ENCODE data around the gene NTSR1. TPM values are rescaled to one million over a fixed set of nuclear protein-coding genes. Genes with fewer than 3 reads are reported as not detected.

NTSR1 gene
- total RNA-seq, 1 experiment from 2014 or later, result 0.02 TPM

DNA sequence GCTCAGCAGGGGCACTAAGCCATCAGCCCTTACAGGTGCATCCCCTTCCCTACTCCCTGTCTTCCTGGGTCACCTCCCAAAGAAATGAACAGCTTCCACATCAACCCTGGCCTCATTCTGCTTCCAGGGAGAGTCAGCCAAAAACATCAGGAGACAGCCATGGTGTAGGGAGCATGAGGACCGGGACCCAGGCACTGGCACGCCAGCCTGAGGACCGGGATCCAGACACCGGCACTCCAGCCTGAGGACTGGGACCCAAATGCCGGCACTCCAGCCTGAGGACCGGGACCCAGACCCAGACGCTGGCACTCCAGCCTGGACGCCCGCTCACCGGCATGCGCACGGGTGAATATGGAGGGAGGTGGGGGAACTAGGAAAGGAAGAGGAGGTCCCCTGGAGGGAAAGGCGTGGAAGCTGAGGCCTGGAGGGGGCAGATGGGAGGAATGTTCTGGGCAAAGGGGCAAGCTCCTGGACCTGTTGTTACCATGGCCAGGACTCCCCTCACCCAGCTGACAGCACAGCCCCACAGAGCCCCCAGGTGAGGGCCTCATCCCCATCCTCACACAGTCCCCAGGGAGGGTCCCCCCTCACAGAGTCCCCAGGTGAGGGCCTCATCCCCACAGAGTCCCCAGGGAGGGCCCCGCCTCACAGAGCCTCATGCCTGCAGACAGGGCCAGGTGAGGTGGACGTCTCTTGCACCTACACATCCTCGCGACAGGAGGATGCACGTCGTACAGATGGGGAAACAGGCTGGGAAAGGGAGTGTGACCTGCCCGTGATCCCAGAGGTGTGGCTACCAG lies 61.7 kb downstream of the NTSR1 start:
- Histone ChIP-seq H3K27ac (no peak overlapping the region), H3K4me3 (no peak overlapping the region), H3K27me3 (peaks cover 43% of the 10 kb centered on the region), H3K9me3 (replicated peaks) (no peaks in the 10 kb centered on the region), H3K36me3 (no peaks in the 10 kb centered on the region), H3K4me1 (peaks cover 23% of the 10 kb centered on the region)
- no peak for DNase-seq

DNA sequence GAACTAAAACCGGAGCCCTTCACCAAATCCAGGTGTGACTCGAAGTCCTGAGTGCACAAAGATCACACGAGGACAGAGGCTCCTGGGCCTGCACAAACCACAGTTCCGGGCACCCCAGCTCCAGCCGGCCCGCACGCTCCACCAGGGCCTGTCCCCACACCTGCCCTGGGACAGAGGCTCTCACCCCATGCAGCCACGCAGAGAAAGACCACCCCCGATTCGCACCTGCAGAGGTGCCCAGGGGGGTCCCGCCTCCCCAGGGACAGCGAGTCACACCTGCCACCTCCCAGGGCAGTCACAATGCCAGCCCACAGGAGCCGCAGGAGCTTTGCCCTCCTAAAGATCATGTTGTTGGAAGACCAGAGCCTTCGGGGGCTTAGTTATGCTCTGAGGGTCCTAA lies 62.3 kb downstream of the NTSR1 start:
- peaks cover 43% of the 10 kb centered on the region for H3K27me3 ChIP-seq
- H3K9me3 ChIP-seq (replicated peaks), result no peaks in the 10 kb centered on the region
- DNase-seq, result no peak
- peaks cover 23% of the 10 kb centered on the region for H3K4me1 ChIP-seq
- no peak overlapping the region for H3K4me3 ChIP-seq
- no peaks in the 10 kb centered on the region for H3K36me3 ChIP-seq
- H3K27ac ChIP-seq, result no peak overlapping the region

DNA sequence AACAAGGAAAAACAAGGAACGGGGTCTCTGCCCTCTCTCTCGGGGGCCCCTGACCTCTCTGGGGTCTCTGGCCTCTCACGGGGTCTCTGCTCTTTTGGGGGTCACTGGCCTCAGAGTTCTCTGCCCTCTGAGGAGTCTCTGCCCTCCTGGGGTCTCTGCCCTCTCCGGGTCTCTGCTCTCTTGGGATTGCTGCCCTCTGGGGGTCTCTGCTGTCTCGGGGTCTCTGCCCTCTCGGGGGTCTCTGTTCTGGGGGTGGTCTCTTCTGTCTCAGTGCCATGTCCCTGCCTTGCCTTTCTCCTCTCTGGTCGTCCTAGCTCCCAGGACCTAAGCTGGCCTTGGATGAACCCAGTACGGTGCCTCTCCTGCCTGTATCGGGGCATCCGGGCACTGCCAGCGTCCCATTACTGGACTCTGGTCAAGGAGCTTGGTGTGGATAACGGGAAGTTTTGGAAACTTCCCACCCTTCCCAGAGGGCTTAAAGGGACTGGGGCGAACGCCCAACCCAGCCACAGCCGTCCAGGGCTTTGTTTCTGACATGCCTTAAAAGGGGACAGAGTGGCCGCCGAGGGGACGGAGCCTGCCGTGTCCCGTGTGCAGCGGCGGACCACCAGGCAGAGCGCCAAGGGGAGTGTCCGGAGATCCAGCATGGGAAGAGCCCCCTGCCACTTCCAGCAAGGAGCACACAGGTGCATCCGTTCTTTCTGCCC lies 62.9 kb downstream of the NTSR1 start:
- no peaks in the 10 kb centered on the region for H3K36me3 ChIP-seq
- H3K4me1 ChIP-seq, result peaks cover 23% of the 10 kb centered on the region
- peaks cover 43% of the 10 kb centered on the region for H3K27me3 ChIP-seq
- no peak overlapping the region for H3K27ac ChIP-seq
- H3K9me3 ChIP-seq (replicated peaks), result no peaks in the 10 kb centered on the region
- H3K4me3 ChIP-seq, result no peak overlapping the region
- DNase-seq, result no peak

DNA sequence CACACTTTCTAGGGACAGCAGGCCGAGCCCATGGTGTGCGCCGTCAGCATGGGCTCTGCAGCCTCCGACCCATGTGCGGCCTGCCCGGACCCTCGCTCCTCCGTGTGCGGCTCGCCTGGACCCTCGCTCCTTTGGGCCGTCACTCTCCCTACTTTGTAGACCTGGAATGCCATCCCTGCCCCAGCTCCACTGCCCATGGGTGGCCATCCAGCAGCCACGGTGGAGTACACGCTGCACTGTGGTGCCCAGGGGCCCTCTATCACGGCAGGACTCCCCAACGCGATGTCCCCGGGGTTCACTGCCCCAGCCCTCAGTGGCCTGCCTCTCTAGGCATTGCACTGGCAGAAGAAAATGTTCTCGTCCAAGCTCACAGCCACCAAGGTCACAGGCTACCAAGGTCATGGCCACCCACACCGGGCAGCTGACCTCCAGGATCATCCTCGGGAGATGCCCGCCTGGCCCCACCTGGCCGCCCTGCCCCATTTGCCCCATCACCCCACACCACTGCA lies 63.5 kb downstream of the NTSR1 start:
- Histone ChIP-seq H3K4me1 (peaks cover 25% of the 10 kb centered on the region), H3K27ac (no peak overlapping the region), H3K36me3 (no peaks in the 10 kb centered on the region), H3K9me3 (replicated peaks) (no peaks in the 10 kb centered on the region), H3K4me3 (peak overlapping the region; percentile 8; the same call in 1 of the 2 replicates), H3K27me3 (peaks cover 43% of the 10 kb centered on the region)
- no peak for DNase-seq

DNA sequence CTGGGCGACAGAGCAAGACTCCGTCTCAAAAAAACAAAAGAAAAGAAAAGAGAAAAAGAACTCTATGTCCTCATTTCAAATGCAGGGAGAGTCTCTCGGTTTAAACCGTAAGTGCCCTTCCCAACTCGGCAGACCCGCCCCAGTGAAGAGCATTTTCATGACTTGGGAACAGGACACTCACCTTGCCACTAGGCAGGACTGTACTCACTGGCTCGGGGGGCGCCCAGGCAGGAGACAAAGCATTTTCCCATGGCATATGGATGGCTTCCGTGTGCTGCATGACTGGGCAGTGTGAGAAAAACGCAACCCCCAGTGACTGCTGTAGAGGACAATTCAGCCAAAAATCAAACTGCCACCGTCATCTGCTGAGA lies 64.0 kb downstream of the NTSR1 start:
- H3K27ac ChIP-seq, result peak overlapping the region; percentile 1; the same call in 1 of the 2 replicates
- no peaks in the 10 kb centered on the region for H3K36me3 ChIP-seq
- no peaks in the 10 kb centered on the region for H3K9me3 ChIP-seq (replicated peaks)
- H3K4me1 ChIP-seq, result peaks cover 30% of the 10 kb centered on the region
- H3K4me3 ChIP-seq, result peak overlapping the region; percentile 8
- peaks cover 43% of the 10 kb centered on the region for H3K27me3 ChIP-seq
- DNase-seq, result no peak

DNA sequence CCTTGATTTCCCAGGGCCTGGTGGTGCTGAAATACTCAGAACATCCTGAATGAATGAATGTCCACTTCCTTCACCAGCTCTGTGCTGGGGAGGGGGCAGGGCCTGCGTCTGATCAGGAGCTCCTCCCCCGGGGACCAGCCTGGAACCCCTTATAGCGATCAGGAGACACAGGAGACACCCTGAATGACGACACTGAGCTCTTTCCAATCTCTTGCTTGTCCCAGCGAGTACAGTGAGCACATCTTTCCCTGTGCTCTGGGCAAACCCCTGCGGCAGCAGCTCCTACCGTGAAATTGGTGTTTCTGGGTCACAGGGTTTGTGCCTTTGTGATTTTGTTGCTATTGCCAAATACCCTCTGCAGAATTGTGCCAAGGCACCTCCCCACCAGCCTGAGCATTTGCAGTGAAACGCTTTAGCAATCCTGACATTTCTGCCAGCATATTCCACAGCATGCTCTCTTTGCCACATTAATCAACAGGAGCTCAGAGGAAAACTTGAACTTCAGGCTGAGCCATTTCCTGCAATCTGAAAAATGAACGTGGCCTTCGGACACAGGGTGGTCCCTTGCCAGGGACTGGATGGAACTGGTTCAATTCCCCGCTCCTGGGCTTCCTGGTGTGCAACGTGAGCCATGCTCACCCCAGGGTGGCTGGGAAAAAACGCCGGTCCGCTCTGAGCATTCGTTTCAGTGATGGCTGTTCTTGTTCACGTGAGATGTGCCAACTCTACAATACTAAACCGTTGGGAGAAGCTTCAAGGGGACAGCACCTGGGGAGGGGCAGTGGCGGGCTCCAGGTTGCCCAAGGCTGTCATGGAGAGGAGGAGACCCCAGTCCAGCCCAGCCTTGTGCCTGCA lies 64.6 kb downstream of the NTSR1 start:
- Histone ChIP-seq H3K4me3 (peak overlapping the region; percentile 8), H3K9me3 (replicated peaks) (no peaks in the 10 kb centered on the region), H3K36me3 (no peaks in the 10 kb centered on the region), H3K27me3 (peaks cover 43% of the 10 kb centered on the region), H3K4me1 (peaks cover 30% of the 10 kb centered on the region), H3K27ac (peak overlapping the region; percentile 3; the same call in 1 of the 2 replicates)
- DNase-seq, result peak; percentile 72 to 82

DNA sequence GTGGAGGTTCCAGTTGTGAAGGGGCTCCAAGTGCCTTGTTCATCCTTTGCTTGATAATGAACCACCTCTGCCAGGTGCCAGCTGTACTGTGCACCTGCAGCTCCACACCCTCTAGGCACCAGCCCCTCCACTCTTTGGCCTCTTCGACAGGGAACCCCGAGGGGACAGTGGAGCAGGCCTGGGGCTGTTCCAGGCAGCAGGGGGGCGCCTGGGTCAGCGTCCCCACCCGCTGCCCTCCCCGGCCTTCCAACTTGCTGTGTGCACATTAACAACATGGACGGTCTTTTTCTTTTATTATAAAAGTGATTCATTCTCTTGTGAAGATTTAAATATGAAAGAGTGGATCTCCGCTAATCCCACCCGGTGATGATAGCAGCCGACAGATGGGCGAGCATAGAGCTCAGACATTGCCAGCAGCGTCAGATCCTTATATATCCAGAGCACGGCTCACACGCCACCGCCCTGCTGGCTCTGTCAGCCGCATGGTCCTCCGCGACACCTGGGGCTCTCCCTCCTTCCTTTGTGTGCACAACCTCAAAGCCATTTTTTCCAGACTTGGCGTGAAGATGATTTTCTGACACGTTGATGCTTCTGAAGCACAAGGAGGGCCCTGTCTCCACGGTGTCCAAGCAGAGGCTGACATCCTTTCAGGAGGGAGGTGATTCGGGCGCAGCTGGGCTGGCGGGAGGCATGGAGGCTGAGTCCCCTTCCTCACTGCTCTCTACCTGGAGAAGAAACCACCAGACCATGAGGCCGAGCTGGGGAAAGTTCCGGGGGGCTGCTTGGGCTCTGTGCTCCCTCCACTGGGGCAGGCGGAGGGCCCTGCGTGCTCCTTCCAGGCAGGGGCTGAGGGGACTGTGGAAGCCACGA lies 65.4 kb downstream of the NTSR1 start:
- peak; percentile 50 to 68 for DNase-seq
- peaks cover 30% of the 10 kb centered on the region for H3K4me1 ChIP-seq
- H3K4me3 ChIP-seq, result no peak overlapping the region
- H3K9me3 ChIP-seq (replicated peaks), result no peaks in the 10 kb centered on the region
- no peaks in the 10 kb centered on the region for H3K36me3 ChIP-seq
- peaks cover 43% of the 10 kb centered on the region for H3K27me3 ChIP-seq
- H3K27ac ChIP-seq, result no peak overlapping the region; the same call in 1 of the 2 replicates

DNA sequence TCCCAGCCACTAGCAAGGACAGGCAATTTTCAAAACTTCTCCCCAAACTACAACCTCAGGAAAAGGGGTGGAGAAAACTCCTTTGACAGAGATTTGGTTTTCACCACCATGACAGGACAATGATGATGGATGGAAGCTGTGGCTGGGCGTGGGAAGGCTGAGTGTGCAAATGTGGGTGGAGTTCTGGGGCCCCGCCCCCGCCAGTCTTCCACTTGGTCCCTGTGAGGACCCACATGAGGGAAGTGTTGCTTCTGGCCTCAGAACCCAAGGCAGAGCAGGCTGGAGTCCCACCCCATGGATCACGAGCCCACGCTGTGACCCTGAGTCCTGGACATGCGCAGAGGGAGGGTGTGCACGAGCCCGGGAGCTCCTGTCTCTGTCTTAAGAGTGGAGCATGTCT lies 66.1 kb downstream of the NTSR1 start:
- no peak overlapping the region for H3K4me3 ChIP-seq
- no peaks in the 10 kb centered on the region for H3K9me3 ChIP-seq (replicated peaks)
- DNase-seq, result no peak
- H3K4me1 ChIP-seq, result peaks cover 30% of the 10 kb centered on the region
- H3K27ac ChIP-seq, result no peak overlapping the region
- H3K27me3 ChIP-seq, result peaks cover 43% of the 10 kb centered on the region
- no peaks in the 10 kb centered on the region for H3K36me3 ChIP-seq

DNA sequence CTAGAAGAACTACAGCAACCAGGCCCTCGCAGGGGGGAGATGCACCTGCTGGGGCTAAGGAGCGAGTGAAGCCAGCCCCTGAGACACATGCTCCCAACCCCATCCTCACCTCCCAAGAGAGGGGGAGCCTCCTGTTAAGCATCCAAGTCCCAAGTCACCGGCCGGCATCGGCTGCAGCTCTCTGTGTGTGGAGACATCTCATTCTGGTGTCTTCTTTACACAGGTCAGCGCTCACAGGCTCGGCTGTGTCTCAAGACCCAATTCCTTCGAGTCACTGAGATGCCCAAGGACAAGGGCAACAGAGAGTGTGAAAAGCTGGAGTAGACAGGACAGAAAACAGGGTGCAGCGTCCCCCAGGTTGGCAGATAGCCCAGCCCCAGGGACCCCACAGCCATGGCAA lies 66.6 kb downstream of the NTSR1 start:
- Histone ChIP-seq H3K27ac (no peak overlapping the region), H3K4me1 (peaks cover 30% of the 10 kb centered on the region), H3K4me3 (no peak overlapping the region), H3K27me3 (peaks cover 46% of the 10 kb centered on the region), H3K36me3 (no peaks in the 10 kb centered on the region), H3K9me3 (replicated peaks) (no peaks in the 10 kb centered on the region)
- DNase-seq, result no peak

DNA sequence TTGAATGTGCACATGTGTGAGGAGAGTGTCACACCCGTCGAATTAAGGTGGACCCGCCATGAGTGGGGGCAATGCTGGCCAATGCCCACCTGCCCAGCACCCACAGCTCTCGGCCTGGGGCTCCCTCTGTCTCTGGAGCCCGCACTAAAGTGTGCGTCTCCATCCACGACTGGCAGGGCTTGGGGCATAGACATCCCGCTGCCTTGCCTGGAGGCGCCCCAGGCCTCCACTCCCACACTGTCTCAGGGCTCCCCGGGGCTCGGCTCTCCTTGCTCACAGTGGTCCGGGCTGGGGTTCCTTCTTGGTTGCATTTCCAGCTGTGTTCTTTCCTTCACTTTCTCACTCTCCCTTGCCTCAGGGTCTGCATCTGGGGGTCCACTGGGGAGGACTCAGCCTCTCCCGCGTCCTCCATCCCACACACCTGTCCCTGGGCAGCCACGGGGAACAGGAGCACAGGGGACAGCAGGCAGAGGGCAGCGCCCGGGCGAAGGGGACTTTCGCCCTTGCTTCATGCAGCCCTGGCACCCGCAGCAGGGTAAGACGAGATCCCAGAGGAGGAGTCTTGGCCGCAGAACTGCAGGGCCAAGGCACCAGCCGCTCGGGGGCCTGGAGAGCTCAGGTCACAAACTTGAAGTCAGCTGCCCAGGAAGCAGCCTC lies 67.5 kb downstream of the NTSR1 start:
- no peak for DNase-seq
- H3K27me3 ChIP-seq, result peaks cover 40% of the 10 kb centered on the region
- no peak overlapping the region for H3K27ac ChIP-seq
- no peaks in the 10 kb centered on the region for H3K9me3 ChIP-seq (replicated peaks)
- peaks cover 30% of the 10 kb centered on the region for H3K4me1 ChIP-seq
- H3K4me3 ChIP-seq, result no peak overlapping the region
- no peaks in the 10 kb centered on the region for H3K36me3 ChIP-seq

DNA sequence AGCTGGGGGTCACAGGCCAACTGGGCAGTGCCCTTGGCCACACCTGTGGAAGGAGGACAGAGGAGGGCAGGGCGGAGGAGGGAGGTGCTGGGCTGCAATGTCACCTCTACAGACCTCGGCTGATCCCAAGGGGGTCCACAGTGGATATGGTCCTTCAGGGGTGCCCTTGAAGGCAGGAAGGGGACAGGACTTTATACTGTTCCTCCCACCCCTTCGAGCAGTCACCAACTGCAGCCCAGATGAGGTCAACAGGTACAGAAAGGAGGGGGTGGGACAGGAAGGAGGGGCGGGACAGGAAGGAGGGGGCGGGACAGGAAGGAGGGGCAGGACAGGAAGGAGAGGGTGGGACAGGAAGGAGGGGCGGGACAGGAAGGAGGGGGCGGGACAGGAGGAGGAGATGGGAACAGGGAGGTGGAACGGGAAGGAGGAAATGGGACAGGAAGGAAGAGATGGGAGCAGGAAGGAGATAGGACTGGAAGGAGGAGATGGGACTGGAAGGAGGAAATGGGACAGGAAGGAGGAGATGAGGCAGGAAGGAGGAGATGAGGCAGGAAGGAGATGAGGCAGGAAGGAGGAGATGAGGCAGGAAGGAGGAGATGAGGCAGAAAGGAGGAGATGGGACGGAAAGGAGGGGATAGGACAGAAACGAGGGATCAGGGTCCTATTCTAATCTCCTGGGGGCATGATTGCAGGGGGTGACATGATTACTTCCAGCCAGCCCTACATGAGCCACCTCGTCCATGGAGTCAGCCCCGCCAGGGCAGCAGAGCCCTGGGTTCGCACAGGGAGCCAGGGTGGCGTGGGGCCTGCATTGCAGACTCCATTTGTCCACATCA lies 68.3 kb downstream of the NTSR1 start:
- H3K36me3 ChIP-seq, result no peaks in the 10 kb centered on the region
- peak overlapping the region; percentile 64 for H3K27ac ChIP-seq
- peaks cover 30% of the 10 kb centered on the region for H3K4me1 ChIP-seq
- DNase-seq, result peak; percentile 94
- H3K4me3 ChIP-seq, result peak overlapping the region; percentile 39
- H3K27me3 ChIP-seq, result peaks cover 38% of the 10 kb centered on the region
- H3K9me3 ChIP-seq (replicated peaks), result no peaks in the 10 kb centered on the region

DNA sequence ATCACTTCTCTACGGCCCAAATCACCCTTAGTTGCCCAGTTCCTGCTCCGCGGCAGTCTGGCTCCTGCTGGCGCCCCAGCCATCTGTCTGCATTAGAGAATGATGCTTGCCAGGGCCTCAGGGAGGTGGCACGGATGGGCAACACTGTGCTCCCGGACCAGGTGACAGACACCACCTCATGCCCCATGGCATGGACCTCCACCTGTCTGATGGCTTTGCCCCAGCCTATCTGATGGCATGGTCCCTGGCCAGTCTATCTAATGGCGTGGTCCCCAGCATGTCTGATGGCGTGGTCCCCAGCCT lies 68.8 kb downstream of the NTSR1 start:
- Histone ChIP-seq H3K4me3 (peak overlapping the region; percentile 39), H3K4me1 (peaks cover 26% of the 10 kb centered on the region), H3K27me3 (peaks cover 38% of the 10 kb centered on the region), H3K9me3 (replicated peaks) (no peaks in the 10 kb centered on the region), H3K36me3 (no peaks in the 10 kb centered on the region), H3K27ac (peak overlapping the region; percentile 64)
- DNase-seq, result peak in 1 of 2 experiments; percentile 81

DNA sequence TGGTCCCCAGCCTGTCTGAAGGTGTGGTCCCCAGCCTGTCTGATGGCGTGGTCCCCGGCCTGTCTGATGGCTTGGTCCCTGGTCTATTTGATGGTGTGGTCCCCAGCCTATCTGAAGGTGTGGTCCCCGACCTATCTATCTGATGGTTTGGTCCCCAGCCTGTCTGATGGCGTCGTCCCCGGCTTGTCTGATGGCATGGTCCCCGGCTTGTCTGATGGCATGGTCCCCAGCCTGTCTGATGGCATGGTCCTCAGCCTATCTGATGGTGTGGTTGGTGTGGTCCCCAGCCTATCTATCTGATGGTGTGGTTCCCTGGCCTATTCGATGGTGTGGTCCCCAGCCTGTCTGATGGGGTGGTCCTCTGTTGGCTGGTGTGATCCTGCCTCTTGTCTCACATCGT lies 69.4 kb downstream of the NTSR1 start:
- no peak overlapping the region for H3K27ac ChIP-seq
- DNase-seq, result no peak
- peaks cover 20% of the 10 kb centered on the region for H3K4me1 ChIP-seq

More for the DNA sequence above, 69.4 kb downstream of the NTSR1 start:
- no peaks in the 10 kb centered on the region for H3K9me3 ChIP-seq (replicated peaks)
- no peaks in the 10 kb centered on the region for H3K36me3 ChIP-seq
- no peak overlapping the region for H3K4me3 ChIP-seq
- peaks cover 38% of the 10 kb centered on the region for H3K27me3 ChIP-seq

Measured in SJCRH30 (cell line).